ENCODE measurements around the gene CCDC83.

The CCDC83 gene

GRCh38 chr11:85955531-85955930 lies 100.3 kb downstream of the CCDC83 start:
- no peak for DNase-seq (ENCODE audit: low read depth, low spot score)
- Histone ChIP-seq H3K4me3 (no peak overlapping the region), H3K36me3 (ENCODE audit: insufficient read depth, low read length) (peaks cover 45% of the 10 kb centered on the region), H3K9me3 (ENCODE audit: low read depth, low read length) (no peaks in the 10 kb centered on the region), H3K9ac (ENCODE audit: insufficient read length) (no peak overlapping the region), H3K27ac (no peak overlapping the region)
- TF ChIP-seq EZH2 (IDR thresholded peaks at IDR 0.05) (no peak), POLR2AphosphoS5 (IDR thresholded peaks at IDR 0.05; ENCODE audit: borderline replicate concordance, low read depth, low read length) (no peak), FOXP2 (optimal IDR thresholded peaks at IDR 0.05; ENCODE audit: control extremely low read depth, extremely low read length, insufficient read depth) (no peak)

- Histone ChIP-seq H3K27ac (no peak overlapping the region), H3K9me3 (ENCODE audit: low read depth, low read length) (no peaks in the 10 kb centered on the region), H3K36me3 (ENCODE audit: insufficient read depth, low read length) (peaks cover 46% of the 10 kb centered on the region), H3K4me3 (no peak overlapping the region), H3K9ac (ENCODE audit: insufficient read length) (no peak overlapping the region)
- DNase-seq (ENCODE audit: low read depth, low spot score), result no peak
- no peak for TF ChIP-seq FOXP2 (optimal IDR thresholded peaks at IDR 0.05; ENCODE audit: control extremely low read depth, extremely low read length, insufficient read depth)
- TF ChIP-seq EZH2 (IDR thresholded peaks at IDR 0.05), result no peak
- TF ChIP-seq POLR2AphosphoS5 (IDR thresholded peaks at IDR 0.05; ENCODE audit: borderline replicate concordance, low read depth, low read length), result no peak
These were observed 105.5 kb downstream of the CCDC83 start for GRCh38 chr11:85960678-85961077.

- no peak for TF ChIP-seq POLR2AphosphoS5 (IDR thresholded peaks at IDR 0.05; ENCODE audit: borderline replicate concordance, low read depth, low read length)
- H3K9ac ChIP-seq (ENCODE audit: insufficient read length), result no peak overlapping the region
- no peak overlapping the region for H3K27ac ChIP-seq
- H3K9me3 ChIP-seq (ENCODE audit: low read depth, low read length), result no peaks in the 10 kb centered on the region
- peaks cover 45% of the 10 kb centered on the region for H3K36me3 ChIP-seq (ENCODE audit: insufficient read depth, low read length)
- H3K4me3 ChIP-seq, result no peak overlapping the region
- DNase-seq (ENCODE audit: low read depth, low spot score), result no peak
These were observed 105.9 kb downstream of the CCDC83 start for GRCh38 chr11:85961130-85961529.

GRCh38 chr11:85961930-85962363 lies 106.8 kb downstream of the CCDC83 start:
- Histone ChIP-seq H3K36me3 (ENCODE audit: insufficient read depth, low read length) (peaks cover 46% of the 10 kb centered on the region), H3K4me3 (no peak overlapping the region)

GRCh38 chr11:85965202-85965601 lies 110.0 kb downstream of the CCDC83 start:
- no peak overlapping the region for H3K4me3 ChIP-seq
- TF ChIP-seq EZH2 (IDR thresholded peaks at IDR 0.05) (no peak), FOXP2 (optimal IDR thresholded peaks at IDR 0.05; ENCODE audit: control extremely low read depth, extremely low read length, insufficient read depth) (no peak), POLR2AphosphoS5 (IDR thresholded peaks at IDR 0.05; ENCODE audit: borderline replicate concordance, low read depth, low read length) (no peak)
- H3K9ac ChIP-seq (ENCODE audit: insufficient read length), result no peak overlapping the region
- peaks cover 43% of the 10 kb centered on the region for H3K36me3 ChIP-seq (ENCODE audit: insufficient read depth, low read length)
- no peak for DNase-seq (ENCODE audit: low read depth, low spot score)
- no peak overlapping the region for H3K27ac ChIP-seq
- H3K9me3 ChIP-seq (ENCODE audit: low read depth, low read length), result no peaks in the 10 kb centered on the region; the same call in 1 of the 2 replicates

More at GRCh38 chr11:85961930-85962363, 106.8 kb downstream of the CCDC83 start:
- no peaks in the 10 kb centered on the region for H3K9me3 ChIP-seq (ENCODE audit: low read depth, low read length)
- H3K9ac ChIP-seq (ENCODE audit: insufficient read length), result no peak overlapping the region
- no peak for TF ChIP-seq FOXP2 (optimal IDR thresholded peaks at IDR 0.05; ENCODE audit: control extremely low read depth, extremely low read length, insufficient read depth)
- no peak for TF ChIP-seq POLR2AphosphoS5 (IDR thresholded peaks at IDR 0.05; ENCODE audit: borderline replicate concordance, low read depth, low read length)
- no peak for TF ChIP-seq EZH2 (IDR thresholded peaks at IDR 0.05)
- H3K27ac ChIP-seq, result no peak overlapping the region
- DNase-seq (ENCODE audit: low read depth, low spot score), result no peak

GRCh38 chr11:85967457-85967856 lies 112.3 kb downstream of the CCDC83 start:
- no peak overlapping the region for H3K4me3 ChIP-seq
- no peak for TF ChIP-seq POLR2AphosphoS5 (IDR thresholded peaks at IDR 0.05; ENCODE audit: borderline replicate concordance, low read depth, low read length)
- TF ChIP-seq EZH2 (IDR thresholded peaks at IDR 0.05), result no peak
- TF ChIP-seq FOXP2 (optimal IDR thresholded peaks at IDR 0.05; ENCODE audit: control extremely low read depth, extremely low read length, insufficient read depth), result no peak
- H3K9ac ChIP-seq (ENCODE audit: insufficient read length), result no peak overlapping the region
- peaks cover 53% of the 10 kb centered on the region for H3K36me3 ChIP-seq (ENCODE audit: insufficient read depth, low read length)
- no peaks in the 10 kb centered on the region; the same call in 1 of the 2 replicates for H3K9me3 ChIP-seq (ENCODE audit: low read depth, low read length)
- no peak for DNase-seq (ENCODE audit: low read depth, low spot score)
- no peak overlapping the region for H3K27ac ChIP-seq

Data from SK-N-MC (cell line).